GM23248 (cell line): ENCODE results near the gene DBF4B.

Source experiments
- EZH2 ChIP-seq: fragments of 200-600 bp; sonication (generic); IDR thresholded peaks from 2 replicates; pipeline ENCODE4 v1.6.1; 2018; ENCODE audit warnings: antibody characterized with exemption, mild to moderate bottlenecking; ENCODE audit not compliant: insufficient read depth, poor library complexity, severe bottlenecking
- EZH2phosphoT487 ChIP-seq: fragments of 200-600 bp; sonication (generic); IDR thresholded peaks from 2 replicates; pipeline ENCODE4 v1.6.1; 2018; ENCODE audit warnings: antibody characterized with exemption, moderate library complexity, mild to moderate bottlenecking, low read depth; ENCODE audit not compliant: insufficient read depth

DNA sequence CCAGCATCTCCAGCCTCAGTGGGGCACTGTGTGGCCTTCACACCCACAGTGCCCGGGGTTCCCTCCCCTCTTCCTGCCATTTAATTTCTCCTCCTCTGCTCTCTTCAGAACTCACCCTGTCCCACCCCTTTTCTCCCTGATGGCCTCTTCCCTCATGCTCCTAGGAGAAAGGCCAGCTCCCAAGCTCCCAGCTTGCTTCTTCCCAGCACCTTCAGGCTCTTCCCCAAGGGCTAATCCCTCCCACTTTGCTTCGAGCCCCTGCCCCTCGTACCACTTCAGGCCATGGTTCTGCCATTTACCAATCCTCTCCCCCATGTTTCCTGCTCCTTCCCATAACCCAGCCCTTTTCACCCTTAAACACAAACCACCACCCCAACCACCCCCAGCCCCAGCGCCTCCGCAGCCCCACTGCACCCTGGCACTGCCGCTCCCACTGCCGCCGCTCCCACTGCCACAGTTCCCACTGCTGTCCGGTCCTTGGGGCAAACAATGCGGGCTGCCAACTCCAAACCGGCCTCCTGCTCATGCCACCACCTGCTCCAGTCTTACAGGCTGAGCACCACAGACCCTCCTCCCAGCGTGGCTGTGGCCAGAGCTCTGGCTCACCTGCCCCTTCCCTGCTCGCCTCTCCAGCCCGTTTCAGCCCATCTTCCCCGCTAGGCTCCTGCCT lies 78.9 kb downstream of the DBF4B start:
- TF ChIP-seq EZH2 (no peak), EZH2phosphoT487 (no peak)
